Adrenal gland (tissue), 12 donors: Measurements from ENCODE around the gene KAZN. TPM values are rescaled to one million over a fixed set of nuclear protein-coding genes. Genes with fewer than 3 reads are reported as not detected.

ENCODE experiments used
- DNase-seq, 7 donors: peaks; one replicate each; pipeline ENCODE4 v3.0.0-alpha.2; 2019 to 2020
- H3K27ac ChIP-seq, 5 donors: fragments of 200-600 bp; sonication (generic) in 4 of 5; 1 replicate in 3 of 5; 2 replicates in 2 of 5; pipeline versions ENCODE4 v1.5.1 to v1.8.0; 2016 to 2020; ENCODE audit warnings: mild to moderate bottlenecking in 1 of 5
- H3K27me3 ChIP-seq: fragments of 200-600 bp; 2 replicates; pipeline ENCODE4 v1.8.0; 2021
- H3K36me3 ChIP-seq, 2 donors: fragments of 200-600 bp; replicated peaks in 1 of 2; 1 replicate in 1 of 2; 2 replicates in 1 of 2; pipeline versions ENCODE4 v1.5.1 to v1.8.0; 2018 to 2022
- H3K4me1 ChIP-seq, 2 donors: fragments of 200-600 bp; replicated peaks in 1 of 2; 1 replicate in 1 of 2; 2 replicates in 1 of 2; pipeline versions ENCODE4 v1.5.1 to v1.8.0; 2018 to 2021
- H3K4me3 ChIP-seq, 4 donors: fragments of 200-600 bp; sonication (generic) in 3 of 4; one replicate each; pipeline ENCODE4 v1.5.1; 2016 to 2018
- H3K9me3 ChIP-seq, 3 donors: fragments of 200-600 bp; sonication (generic) in 1 of 3; replicated peaks in 1 of 3; 1 replicate in 2 of 3; 2 replicates in 1 of 3; pipeline versions ENCODE4 v1.5.1 to v1.8.0; 2016 to 2021
- POLR2A ChIP-seq, 2 donors: fragments of 450-650 bp; IDR thresholded peaks; one replicate each; pipeline ENCODE4 v1.6.1; 2017; ENCODE audit warnings: antibody characterized with exemption in 2 of 2, mild to moderate bottlenecking in 2 of 2, moderate library complexity in 1 of 2
- WGBS, 4 donors: extraction: QIAGEN DNeasy Blood & Tissue Kit in 2 of 4; methylation state at CpG; one replicate each; pipeline versions ENCODE4 v1.1.5 to v1.1.7; 2013 to 2017; 5-methylcytosine and 5-hydroxymethylcytosine counted together
- intact Hi-C, 2 donors: fragments of 100-400 bp; cut with DNase I; formaldehyde crosslinking; loops; one replicate each; pipeline versions ENCODE4 v1.14.1 to v1.15.0; 2022 to 2023
- polyA plus RNA-seq, 3 donors: library from polyadenylated mRNA; stranded (reverse); fragments of 200-250 nt in 2 of 3; fragments of 350-450 nt in 1 of 3; fragmentation: Illumina TruSeq in 1 of 3; extraction: RNeasy Lipid Tissue Mini Kit (QIAGEN cat#74804) in 1 of 3; gene quantifications; one replicate each; pipeline ENCODE4 v1.2.3, GENCODE V29; 2013 to 2014
- total RNA-seq, 9 donors: library from RNA; depleted of rRNA in 4 of 9; stranded (reverse); fragments of >200 nt in 4 of 9; fragments of 120-200 nt in 1 of 9; fragmentation: NEBNext Ultra II Directional in 1 of 9; extraction: Animal tissue kit (Norgen Biotek cat#: 25700) in 1 of 9; gene quantifications; one replicate each; pipeline versions ENCODE4 v1.1.0 to v1.2.4, GENCODE V29; 2013 to 2023
- TF ChIP-seq, protein P1 (sequence below), 6 experiments: fragments of 450-650 bp in 4 of 6; fragments of 200-600 bp in 2 of 6; sonication (generic) in 1 of 6; IDR thresholded peaks; 1 replicate in 5 of 6; 2 replicates in 1 of 6; pipeline versions ENCODE4 v1.5.1 to v1.8.0; 2016 to 2021; ENCODE audit warnings: antibody characterized with exemption in 6 of 6, mild to moderate bottlenecking in 2 of 6, moderate library complexity in 1 of 6
- donor health status: healthy with polysubstance abuse.
- donor health status: Bipolar disorder and iron deficiency.
- donor health status: DM: yes; HTN: yes; CAD: no.
- donor health status: DM: no; HTN: no; CAD: no.
- donor health status: DM: no; HTN: no; CAD: no.
- donor health status: DM: yes; HTN: yes; CAD: no.

KAZN gene
- total and polyA plus RNA-seq, 12 donors, result 5.9 to 63.4 (median 29.5) TPM

GRCh38 chr1:14974361-14974760 is 375.9 kb downstream of the KAZN start:
- 53 to 66% (median 63%) methylated on average over 2 of the region's 2 CpGs for WGBS, 4 donors
- H3K4me1 ChIP-seq, result peaks cover 7 to 32% of the 10 kb centered on the region in 2 donors
- DNase-seq, result no peak
- no peaks in the 10 kb centered on the region for H3K36me3 ChIP-seq
- H3K9me3 ChIP-seq, result peaks cover 0 to 9% (median 0%) of the 10 kb centered on the region in 3 donors
- no peaks in the 10 kb centered on the region for H3K27me3 ChIP-seq
- H3K27ac ChIP-seq, result no peak overlapping the region
- TF ChIP-seq POLR2A (IDR thresholded peaks at IDR 0.05), result no peak
- TF ChIP-seq, protein P1, sequence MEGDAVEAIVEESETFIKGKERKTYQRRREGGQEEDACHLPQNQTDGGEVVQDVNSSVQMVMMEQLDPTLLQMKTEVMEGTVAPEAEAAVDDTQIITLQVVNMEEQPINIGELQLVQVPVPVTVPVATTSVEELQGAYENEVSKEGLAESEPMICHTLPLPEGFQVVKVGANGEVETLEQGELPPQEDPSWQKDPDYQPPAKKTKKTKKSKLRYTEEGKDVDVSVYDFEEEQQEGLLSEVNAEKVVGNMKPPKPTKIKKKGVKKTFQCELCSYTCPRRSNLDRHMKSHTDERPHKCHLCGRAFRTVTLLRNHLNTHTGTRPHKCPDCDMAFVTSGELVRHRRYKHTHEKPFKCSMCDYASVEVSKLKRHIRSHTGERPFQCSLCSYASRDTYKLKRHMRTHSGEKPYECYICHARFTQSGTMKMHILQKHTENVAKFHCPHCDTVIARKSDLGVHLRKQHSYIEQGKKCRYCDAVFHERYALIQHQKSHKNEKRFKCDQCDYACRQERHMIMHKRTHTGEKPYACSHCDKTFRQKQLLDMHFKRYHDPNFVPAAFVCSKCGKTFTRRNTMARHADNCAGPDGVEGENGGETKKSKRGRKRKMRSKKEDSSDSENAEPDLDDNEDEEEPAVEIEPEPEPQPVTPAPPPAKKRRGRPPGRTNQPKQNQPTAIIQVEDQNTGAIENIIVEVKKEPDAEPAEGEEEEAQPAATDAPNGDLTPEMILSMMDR (IDR thresholded peaks at IDR 0.05), result no peak
- intact Hi-C loops, result no loop called here
- H3K4me3 ChIP-seq, result no peak overlapping the region

GRCh38 chr1:14975119-14975518 is 376.6 kb downstream of the KAZN start:
- Histone ChIP-seq H3K4me3 (no peak overlapping the region), H3K4me1 (peaks cover 7 to 25% of the 10 kb centered on the region in 2 donors), H3K9me3 (peaks cover 0 to 9% (median 0%) of the 10 kb centered on the region in 3 donors), H3K36me3 (no peaks in the 10 kb centered on the region), H3K27me3 (no peaks in the 10 kb centered on the region), H3K27ac (peak overlapping the region in 1 of 5 donors; percentile 56)
- no peak for DNase-seq
- TF ChIP-seq POLR2A (IDR thresholded peaks at IDR 0.05), result no peak
- TF ChIP-seq, protein P1 (IDR thresholded peaks at IDR 0.05), result no peak
- 70 to 83% (median 73%) methylated on average over 2 to 4 of the region's 4 CpGs for WGBS, 4 donors
- intact Hi-C loops, result no loop called here

DNA sequence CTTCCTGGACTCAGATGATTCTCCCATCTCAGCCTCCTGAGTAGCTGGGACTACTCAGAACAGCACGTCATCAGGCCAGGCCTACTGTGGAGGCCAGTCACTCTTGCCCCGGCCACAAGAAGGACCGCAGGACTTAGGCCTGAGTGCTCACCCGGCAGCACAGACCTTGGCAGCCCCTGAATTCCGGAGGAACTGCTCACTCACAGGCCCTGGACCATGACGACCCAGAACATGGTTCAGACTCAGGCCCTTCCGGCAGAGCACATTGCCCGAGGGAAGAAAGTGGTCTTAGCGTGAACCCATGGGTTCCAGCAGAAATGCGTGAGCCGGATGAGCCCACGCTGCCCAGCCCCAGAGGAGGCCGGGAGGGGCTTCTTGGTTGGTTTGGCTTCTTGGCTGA is 377.8 kb downstream of the KAZN start:
- intact Hi-C loops, result no loop called here
- Histone ChIP-seq H3K4me3 (no peak overlapping the region), H3K9me3 (peaks cover 0 to 9% (median 0%) of the 10 kb centered on the region in 3 donors), H3K36me3 (no peaks in the 10 kb centered on the region), H3K27ac (peak overlapping the region in 1 of 5 donors; percentile 21), H3K27me3 (no peaks in the 10 kb centered on the region), H3K4me1 (peaks cover 0 to 23% of the 10 kb centered on the region in 2 donors)
- WGBS, 4 donors, result 86 to 97% (median 89%) methylated on average over 1 to 13 of the region's 13 CpGs
- no peak for DNase-seq
- TF ChIP-seq POLR2A (IDR thresholded peaks at IDR 0.05), result no peak
- TF ChIP-seq, protein P1 (IDR thresholded peaks at IDR 0.05), result no peak

DNA sequence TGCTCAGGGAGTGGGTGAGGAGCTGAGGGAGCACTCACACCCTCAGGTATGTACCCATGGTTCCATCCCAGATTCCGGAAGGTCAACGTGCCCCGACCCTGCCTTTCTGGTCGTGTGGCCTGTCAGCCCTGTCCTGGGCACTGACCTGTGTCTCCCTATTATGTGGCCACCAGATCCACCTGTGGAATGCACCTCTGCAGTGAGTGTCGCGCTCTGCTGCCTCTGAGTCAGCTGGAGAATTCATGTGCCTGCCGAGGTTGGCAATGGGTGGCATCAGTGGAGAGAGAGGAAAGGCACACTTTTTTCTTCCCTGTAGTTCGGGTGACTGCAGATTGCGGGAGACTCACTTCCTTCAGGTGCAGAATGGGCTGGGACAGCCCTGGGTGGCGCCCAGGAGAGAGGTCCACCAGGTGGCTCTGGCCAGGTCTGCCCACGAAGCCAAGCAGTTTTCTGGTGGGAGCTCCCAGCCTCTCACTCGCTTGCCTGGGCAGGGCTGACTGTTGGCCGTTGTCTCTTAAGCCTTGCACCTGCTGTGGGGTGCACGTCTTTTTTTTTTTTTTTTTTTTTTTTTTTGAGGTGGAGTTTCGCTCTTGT is 378.9 kb downstream of the KAZN start:
- DNase-seq, result peak in 4 of 7 donors; percentile 42 to 60 (median 50)
- Histone ChIP-seq H3K36me3 (no peaks in the 10 kb centered on the region), H3K27ac (peak overlapping the region in 1 of 5 donors; percentile 21), H3K4me3 (no peak overlapping the region), H3K4me1 (peaks cover 0 to 15% of the 10 kb centered on the region in 2 donors), H3K27me3 (no peaks in the 10 kb centered on the region), H3K9me3 (peaks cover 0 to 9% (median 0%) of the 10 kb centered on the region in 3 donors)
- WGBS, 4 donors, result 76 to 89% (median 84%) methylated on average over 11 to 15 of the region's 15 CpGs
- intact Hi-C loops, result no loop called here
- TF ChIP-seq POLR2A (IDR thresholded peaks at IDR 0.05), result no peak
- TF ChIP-seq, protein P1 (IDR thresholded peaks at IDR 0.05), result no peak
